ENCODE measurements around the gene GLOD4. TPM values are rescaled to one million over a fixed set of nuclear protein-coding genes. Genes with fewer than 3 reads are reported as not detected.
"Not testable (repeated sequence)": the region's sequence is repeated elsewhere in the genome, so short reads cannot be mapped to it uniquely, and the experiment has no call there.

The GLOD4 gene
- polyA plus RNA-seq, 1 donor: 127 TPM

DNA sequence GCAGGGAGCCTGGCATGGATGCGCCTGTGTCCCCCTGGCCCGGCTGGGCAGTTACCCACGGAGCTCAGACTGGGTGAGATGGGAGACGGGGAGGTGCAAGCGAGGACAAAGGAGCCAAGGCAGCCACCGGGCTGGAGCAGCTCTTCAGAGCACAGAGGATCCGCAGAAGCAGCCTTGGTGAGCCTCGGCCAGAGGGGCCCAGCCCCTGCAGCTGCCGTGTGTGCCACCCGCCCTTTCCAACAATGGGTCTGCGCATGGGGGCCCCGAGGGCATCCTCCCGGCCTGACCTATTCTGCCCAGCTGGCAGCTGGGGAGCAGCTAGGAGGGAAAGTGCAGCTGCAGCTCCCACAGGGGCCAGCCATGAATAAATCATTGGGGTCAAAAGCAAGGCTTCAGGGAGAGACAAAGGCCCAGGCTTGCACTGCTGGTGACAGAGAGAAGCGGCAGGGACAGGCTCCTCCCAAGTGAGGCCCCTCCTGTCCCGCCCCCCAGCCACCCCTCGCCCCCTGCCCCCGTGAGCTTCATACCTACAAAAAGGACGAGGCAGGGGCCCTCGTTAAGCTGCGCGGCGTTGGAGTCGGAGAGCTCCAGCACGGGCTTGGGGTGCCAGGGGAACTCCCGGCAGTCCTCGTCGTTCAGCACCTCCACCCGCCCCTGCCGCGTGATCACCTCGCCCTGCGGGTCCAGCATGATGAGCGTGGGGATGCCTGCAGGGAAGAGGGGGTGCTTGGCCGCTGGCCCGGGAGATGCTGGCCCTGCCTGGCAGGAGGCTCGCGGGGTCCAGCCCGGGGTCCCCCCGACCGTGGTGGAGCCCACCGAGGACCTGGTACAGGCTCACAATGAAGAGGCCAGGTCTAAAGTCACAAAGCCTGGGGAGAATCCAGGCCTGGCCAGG lies 22.7 kb upstream of the GLOD4 start:
- DNase-seq: no peak

- DNase-seq: no peak
Measured at GRCh38 chr17:802901-803881, 21.1 kb upstream of the GLOD4 start.

DNA sequence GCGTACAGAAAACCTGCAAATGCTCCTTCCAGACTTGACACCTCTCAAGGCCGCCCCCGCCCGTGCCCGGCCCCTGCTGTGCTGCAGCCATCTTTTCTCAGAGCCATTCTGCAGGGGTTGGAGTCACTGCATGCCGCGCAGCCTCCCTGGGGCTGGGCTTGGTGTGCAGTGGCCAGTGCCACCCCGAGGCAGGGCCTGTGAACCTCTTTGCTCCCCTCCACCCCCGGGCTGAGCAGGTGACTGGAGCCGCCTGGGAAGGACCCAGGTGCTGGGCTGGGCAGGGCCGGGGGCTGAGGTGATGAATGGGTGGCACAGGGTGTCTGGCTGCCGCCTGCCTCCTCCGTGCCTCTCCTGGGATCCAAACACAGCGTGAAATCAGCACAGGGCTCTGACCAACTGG lies 20.4 kb upstream of the GLOD4 start:
- DNase-seq: no peak

DNA sequence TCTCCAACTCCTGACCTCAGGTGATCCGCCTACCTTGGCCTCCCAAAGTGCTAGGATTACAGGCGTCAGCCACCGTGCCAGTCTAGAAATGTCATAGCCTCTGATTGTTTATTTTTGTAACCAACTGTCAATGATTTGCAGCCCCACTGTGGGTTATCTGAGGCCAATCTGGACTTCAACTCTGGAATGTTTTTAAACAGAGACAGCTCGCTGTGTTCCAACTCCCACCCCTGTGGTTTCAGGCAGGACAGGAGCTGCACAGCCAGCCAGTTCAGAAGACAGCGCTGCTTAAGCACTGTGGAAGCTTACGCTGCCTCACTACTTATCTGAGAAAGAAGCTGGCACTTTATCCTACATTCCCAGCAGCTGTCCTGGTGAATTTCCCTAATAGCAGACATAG lies 19.6 kb upstream of the GLOD4 start:
- no peak for DNase-seq

DNA sequence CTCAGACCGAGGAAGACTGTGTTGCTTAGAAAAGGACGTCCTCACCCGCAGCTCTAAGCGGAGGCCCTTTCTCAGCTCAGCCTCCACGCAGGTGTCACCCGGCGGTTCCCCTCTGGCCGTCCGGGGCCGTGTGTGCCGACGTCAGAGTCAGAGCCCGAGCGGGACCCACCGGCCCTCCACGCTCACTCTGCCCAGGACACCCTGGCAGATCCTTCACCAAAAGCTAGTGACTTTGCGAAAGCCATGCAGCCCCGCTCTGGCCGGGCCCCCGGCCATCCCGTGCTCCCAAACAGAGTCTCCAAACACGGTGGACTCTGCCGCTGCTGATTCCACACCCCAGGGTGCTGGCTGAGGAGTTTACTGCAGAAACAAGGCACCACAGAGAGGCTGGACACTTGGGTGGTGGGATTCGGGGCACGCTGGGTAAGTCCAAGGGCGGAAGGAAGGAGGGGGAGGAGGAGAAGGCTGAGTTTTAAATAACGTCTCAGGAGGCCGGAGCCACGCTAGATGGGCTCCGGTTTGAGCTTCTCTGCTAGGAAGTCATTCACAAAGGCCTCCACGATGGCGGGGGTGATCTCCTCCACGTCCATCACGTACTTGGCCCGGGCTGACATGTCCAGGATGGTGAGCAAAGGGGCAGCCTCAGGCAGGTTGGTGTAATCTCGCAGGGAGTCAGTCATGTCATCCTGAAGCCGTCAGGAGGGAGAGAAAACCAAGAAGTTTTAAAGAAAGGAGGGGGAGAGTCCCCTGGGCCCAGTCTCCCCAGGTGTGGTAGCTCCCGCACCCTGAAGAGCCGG lies 18.6 kb upstream of the GLOD4 start:
- DNase-seq: no peak

GRCh38 chr17:799261-799660 lies 17.2 kb upstream of the GLOD4 start:
- no peak for DNase-seq

- DNase-seq: no peak
Measured at GRCh38 chr17:798246-798645, 16.2 kb upstream of the GLOD4 start.

DNA sequence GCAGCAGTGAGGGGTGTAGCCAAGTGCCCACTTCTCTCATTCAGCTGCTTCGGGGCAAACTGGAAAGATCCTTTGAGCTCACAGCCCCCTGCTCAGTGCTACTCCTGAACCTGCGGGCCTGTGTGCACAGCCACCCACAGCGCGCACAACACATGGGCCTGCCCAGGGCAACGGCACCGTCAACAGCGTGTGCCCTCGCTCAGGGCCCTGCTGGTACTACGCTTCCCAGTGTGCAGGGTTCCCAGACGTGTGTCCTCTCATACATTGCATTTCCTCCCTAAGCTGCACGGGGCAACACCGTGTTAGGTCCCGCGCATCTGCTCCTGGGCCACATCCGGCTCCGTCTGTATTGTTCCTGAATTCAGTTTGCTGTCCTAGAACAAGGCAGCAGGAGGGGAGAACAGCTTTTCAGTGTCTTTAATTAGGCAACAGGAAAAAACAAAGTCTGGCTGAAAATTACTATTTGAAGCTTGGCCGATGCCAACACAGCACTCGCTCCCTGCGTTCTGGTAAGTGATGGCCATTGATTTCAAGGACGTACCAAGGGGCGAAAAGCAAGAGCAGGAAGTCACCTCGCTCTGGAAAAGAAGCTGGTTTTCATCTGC lies 15.3 kb upstream of the GLOD4 start:
- no peak for DNase-seq

DNA sequence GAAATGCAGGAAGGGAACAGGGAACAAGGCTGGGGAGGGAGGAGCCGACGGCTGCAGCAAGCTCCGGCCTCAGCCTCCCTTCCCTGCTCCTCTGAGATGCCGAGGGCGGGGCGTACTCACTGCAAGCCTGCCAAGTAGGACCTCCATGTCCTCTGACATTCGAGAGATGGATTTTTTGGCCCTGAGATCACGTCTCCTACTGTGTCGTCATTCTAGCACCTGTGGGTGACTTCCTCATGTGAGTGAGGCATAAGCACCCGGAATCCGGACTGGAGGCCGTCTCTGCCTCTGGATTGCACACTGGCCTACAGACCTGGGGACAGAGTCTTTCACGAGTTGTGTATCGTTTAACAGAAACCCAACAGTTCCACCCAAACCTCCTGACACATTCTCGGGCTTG lies 14.5 kb upstream of the GLOD4 start:
- DNase-seq: no peak

GRCh38 chr17:795721-796120 lies 13.6 kb upstream of the GLOD4 start:
- no peak for DNase-seq

DNA sequence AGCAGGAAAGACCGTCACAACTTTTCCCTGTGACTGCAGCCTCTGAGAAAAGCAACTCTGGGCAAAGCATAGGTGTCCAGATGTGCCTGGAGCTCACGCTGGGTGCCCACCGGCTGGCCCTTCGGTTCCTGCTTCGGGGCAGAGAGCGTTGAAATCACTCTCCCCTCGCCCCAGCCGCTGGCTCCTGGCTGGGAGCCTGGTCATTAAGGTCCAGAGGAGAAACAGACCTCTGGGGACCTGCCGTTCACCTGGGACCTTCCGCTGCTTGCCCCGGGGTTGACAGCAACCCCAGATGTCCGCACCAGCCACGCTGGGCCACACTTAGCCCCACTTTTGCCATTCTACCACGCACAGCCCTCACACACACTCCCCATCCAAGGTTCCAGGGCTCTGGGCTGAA lies 13.2 kb upstream of the GLOD4 start:
- DNase-seq: no peak

DNA sequence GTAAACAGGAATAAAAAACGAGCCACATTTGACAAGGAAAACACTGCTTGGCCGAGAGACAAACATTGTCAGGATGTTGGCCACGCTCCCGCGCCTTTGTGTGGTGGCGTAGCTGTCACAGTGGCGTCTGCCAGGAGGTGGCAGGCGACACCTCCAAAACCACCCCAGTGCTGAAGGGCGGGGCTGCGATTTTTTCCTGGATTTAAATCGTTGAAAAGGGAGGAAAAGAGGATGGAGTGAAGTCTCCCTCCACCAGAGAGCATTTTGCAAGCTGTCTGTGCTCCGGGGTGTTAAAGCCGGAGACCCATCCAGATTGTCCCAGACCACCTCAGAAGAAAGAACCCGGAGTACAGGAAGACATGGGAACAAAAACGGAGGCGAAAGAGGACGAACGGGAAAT lies 12.8 kb upstream of the GLOD4 start:
- DNase-seq: peak; percentile 84

DNA sequence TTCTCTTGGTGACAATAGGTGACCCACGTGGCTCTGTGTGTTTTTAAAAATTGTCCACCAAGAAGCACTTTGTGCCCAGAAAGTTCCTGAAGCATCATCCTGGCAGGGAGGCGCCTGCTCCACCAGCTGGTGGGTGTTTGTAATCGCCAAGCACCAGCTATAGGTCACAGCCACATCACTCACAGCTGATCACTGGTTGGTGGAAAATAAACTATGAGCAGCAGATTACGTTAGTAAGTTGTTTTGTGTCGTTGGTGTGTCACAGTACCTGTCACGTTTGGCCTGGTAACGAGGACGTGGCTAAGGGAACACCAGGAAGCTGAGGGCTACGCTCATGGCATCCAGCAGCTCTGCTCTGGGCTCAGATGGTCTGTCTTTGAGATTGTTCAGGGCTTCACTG lies 10.2 kb upstream of the GLOD4 start:
- DNase-seq: no peak

DNA sequence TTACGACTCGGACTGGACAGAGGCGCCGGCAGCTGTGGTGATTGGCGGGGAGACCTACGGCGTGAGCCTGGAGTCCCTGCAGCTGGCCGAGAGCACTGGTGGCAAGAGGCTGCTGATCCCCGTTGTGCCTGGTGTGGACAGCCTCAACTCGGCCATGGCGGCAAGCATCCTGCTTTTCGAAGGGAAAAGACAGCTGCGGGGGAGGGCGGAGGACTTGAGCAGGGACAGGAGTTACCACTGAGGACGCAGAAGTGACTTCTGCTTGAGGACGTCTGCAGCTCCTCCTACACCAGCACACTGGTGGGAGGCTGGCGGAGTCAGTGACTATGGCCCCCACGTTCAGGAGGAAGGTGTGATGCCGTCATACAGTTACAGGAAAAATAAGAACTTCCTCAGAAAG lies 9.7 kb upstream of the GLOD4 start:
- no peak for DNase-seq

DNA sequence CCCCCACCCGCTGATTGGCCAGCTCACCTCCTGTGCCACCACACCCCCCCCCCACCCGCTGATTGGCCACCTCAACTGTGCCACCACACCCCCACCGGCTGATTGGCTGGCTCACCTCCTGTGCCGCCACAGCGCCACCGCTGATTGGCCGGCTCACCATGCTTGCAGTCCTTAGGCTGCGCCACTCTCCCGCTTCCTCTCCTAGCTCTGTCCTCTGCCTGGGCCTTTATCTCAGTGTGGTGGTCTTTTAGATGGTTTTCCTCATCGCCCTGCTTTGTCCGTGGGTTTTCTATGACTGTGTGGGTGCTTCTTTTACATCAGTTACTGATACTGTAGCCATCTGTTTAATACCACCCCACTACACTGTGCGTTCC lies 8.8 kb upstream of the GLOD4 start:
- DNase-seq: not testable (repeated sequence)

- peak; percentile 15 for DNase-seq
Measured at GRCh38 chr17:789931-790873, 8.1 kb upstream of the GLOD4 start.

DNA sequence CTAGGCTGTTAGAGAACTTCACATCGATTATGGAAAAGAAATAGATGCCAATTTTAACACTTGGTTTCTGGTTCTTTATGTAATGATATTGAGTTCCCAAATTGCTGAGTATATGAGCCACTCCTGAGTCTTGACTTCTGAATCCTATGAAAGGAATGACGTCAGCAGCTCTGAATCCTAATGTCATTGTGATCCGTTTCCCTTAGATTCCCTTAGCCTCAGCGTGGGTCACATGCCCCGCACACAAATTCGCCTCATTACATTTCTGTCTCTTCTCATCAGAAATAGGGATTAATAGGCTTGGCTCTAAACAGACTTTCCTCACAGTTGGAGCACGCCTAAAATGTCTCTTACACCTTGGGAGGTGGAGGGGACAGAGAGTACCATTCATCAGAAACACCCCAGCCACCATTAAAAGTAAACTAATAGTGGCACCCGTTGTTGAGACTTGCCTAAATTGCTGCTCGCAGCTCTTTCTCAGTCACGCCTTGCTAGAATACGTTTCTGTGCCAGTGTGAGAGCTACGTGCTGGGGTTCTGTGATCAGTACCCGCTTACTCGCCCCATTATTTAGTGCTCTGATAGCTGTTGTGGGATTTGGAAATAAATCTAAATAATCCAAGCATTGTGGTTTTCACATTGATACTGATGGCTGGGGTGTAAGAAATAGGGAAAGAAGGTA lies 7.2 kb upstream of the GLOD4 start:
- DNase-seq: no peak

DNA sequence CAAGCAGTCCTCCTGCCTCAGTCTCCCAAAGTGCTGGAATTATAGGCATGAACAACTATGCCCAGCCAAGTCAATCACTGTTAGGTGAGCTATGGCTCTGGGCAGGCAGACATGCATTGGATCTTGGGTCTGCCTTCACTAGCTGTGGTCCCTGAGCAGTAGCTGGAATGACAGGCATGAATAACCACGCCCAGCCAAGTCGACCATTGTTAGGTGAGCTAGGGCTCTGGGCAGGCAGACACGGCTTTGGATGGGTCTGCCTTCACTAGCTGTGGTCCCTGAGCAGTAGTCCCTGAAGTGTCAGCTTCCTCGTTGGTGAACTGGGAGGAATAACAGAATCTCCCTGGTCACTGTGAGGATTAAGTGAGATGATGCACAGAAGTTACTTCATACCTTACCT lies 6.5 kb upstream of the GLOD4 start:
- no peak for DNase-seq

DNA sequence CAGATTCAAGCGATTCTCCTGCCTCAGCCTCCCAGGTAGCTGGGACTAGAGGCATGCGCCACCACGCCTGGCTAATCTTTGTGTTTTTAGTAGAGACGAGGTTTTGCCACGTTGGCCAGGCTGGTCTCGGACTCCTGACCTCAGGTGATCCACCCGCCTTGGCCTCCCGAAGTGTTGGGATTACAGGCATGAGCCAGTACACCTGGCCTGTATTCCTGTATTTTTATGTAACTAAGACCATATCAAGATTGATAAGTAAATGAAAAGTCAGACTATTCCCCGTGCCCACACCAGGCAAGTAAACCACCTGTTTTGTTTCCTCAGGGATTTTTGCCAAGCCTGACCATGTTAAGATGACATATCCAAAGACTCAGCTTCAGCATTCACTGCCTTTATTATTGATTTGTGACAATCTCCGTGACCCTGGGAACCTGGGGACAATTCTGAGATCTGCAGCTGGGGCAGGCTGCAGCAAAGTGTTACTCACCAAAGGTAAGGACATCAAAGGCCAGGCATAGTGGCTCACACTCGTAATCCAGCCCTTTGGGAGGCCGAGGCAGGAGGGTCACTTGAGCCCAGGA lies 5.7 kb upstream of the GLOD4 start:
- no peak for DNase-seq

DNA sequence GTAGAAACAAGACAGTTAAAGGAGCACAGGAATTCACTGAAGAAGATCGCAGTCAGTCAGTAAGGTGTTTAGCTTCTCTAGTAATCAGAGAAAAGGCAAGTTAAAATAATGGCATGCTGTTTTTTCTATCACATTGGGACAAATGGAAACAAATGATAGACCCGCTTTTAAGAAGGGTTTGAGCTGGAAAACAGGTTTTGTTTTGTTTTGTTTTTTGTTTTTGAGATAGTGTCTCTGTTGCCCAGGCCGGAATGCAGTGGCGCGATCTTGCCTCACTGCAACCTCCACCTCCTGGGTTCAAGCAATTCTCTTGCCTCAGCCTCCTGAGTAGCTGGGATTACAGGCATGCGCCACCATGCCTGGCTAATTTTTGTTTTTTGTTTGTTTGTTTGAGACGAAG lies 3.8 kb upstream of the GLOD4 start:
- not testable (repeated sequence) for DNase-seq
